Measurements from ENCODE around the gene PTPRD.

- TF ChIP-seq, protein P1, sequence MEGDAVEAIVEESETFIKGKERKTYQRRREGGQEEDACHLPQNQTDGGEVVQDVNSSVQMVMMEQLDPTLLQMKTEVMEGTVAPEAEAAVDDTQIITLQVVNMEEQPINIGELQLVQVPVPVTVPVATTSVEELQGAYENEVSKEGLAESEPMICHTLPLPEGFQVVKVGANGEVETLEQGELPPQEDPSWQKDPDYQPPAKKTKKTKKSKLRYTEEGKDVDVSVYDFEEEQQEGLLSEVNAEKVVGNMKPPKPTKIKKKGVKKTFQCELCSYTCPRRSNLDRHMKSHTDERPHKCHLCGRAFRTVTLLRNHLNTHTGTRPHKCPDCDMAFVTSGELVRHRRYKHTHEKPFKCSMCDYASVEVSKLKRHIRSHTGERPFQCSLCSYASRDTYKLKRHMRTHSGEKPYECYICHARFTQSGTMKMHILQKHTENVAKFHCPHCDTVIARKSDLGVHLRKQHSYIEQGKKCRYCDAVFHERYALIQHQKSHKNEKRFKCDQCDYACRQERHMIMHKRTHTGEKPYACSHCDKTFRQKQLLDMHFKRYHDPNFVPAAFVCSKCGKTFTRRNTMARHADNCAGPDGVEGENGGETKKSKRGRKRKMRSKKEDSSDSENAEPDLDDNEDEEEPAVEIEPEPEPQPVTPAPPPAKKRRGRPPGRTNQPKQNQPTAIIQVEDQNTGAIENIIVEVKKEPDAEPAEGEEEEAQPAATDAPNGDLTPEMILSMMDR (IDR thresholded peaks at IDR 0.05): no peak
- no peak for TF ChIP-seq EZH2 (IDR thresholded peaks at IDR 0.05; ENCODE audit: borderline replicate concordance, insufficient read depth, low read depth, low read length, poor library complexity, severe bottlenecking)
These were observed 2069.6 kb downstream of the PTPRD start for GRCh38 chr9:8543219-8543618.

All from B cell (primary cell).